HG02610 (cell line): ENCODE measurements around the gene SMIM32.

Source experiments
- ATAC-seq: cut with Tn5 transposase; IDR thresholded peaks from one replicate; pipeline ENCODE4 v1.9.1; 2021; ENCODE audit warnings: mild to moderate bottlenecking, moderate library complexity; ENCODE audit not compliant: unreplicated experiment

The SMIM32 gene

GRCh38 chr5:136190091-136190720 is 2.8 kb downstream of the SMIM32 start:
- ATAC-seq, result no peak

GRCh38 chr5:136188859-136189258 is 4.1 kb downstream of the SMIM32 start:
- no peak for ATAC-seq

- ATAC-seq, result no peak
These were observed 6.2 kb downstream of the SMIM32 start for GRCh38 chr5:136186796-136187195.

- ATAC-seq, result no peak
These were observed 6.8 kb downstream of the SMIM32 start for GRCh38 chr5:136185974-136186665.

GRCh38 chr5:136182618-136183017 is 10.3 kb downstream of the SMIM32 start:
- no peak for ATAC-seq

- peak; percentile 66 for ATAC-seq
These were observed 18.8 kb downstream of the SMIM32 start for GRCh38 chr5:136174021-136174659.

- no peak for ATAC-seq
These were observed 23.7 kb downstream of the SMIM32 start for GRCh38 chr5:136169218-136169617.

- ATAC-seq, result peak; percentile 79
These were observed 26.1 kb downstream of the SMIM32 start for GRCh38 chr5:136166909-136167308.

GRCh38 chr5:136164226-136164625 is 28.7 kb downstream of the SMIM32 start:
- ATAC-seq, result no peak

- no peak for ATAC-seq
These were observed 31.0 kb downstream of the SMIM32 start for GRCh38 chr5:136162008-136162407.

GRCh38 chr5:136159457-136159856 is 33.5 kb downstream of the SMIM32 start:
- ATAC-seq, result no peak

GRCh38 chr5:136157514-136157913 is 35.4 kb downstream of the SMIM32 start:
- no peak for ATAC-seq

GRCh38 chr5:136155761-136156160 is 37.2 kb downstream of the SMIM32 start:
- no peak for ATAC-seq

- no peak for ATAC-seq
These were observed 37.9 kb downstream of the SMIM32 start for GRCh38 chr5:136155078-136155477.

- no peak for ATAC-seq
These were observed 39.3 kb downstream of the SMIM32 start for GRCh38 chr5:136153581-136154236.

- ATAC-seq, result no peak
These were observed 43.1 kb downstream of the SMIM32 start for GRCh38 chr5:136149891-136150290.

- no peak for ATAC-seq
These were observed 45.3 kb downstream of the SMIM32 start for GRCh38 chr5:136147632-136148031.

- no peak for ATAC-seq
These were observed 46.8 kb downstream of the SMIM32 start for GRCh38 chr5:136146201-136146600.

- ATAC-seq, result peak; percentile 62
These were observed 47.9 kb downstream of the SMIM32 start for GRCh38 chr5:136145030-136145429.

- no peak for ATAC-seq
These were observed 49.2 kb downstream of the SMIM32 start for GRCh38 chr5:136143763-136144162.

- no peak for ATAC-seq
These were observed 49.6 kb downstream of the SMIM32 start for GRCh38 chr5:136143312-136143711.

- peak; percentile 87 for ATAC-seq
These were observed 51.4 kb downstream of the SMIM32 start for GRCh38 chr5:136141561-136141960.
